Pancreas (tissue), 10 donors: ENCODE results near the gene TPSG1. TPM values are rescaled to one million over a fixed set of nuclear protein-coding genes. Genes with fewer than 3 reads are reported as not detected.
A peak's percentile ranks its signal among the peaks of the same experiment; 100 is the strongest.
"Not testable (repeated sequence)": the region's sequence is repeated elsewhere in the genome, so short reads cannot be mapped to it uniquely, and the experiment has no call there.

ENCODE experiments used
- ATAC-seq, 4 donors: fragments of 200-7000 bp; cut with Tn5 transposase; one replicate each; pipeline versions ENCODE4 v1.8.0 to v1.9.1; 2020; ENCODE audit warnings: mild to moderate bottlenecking in 4 of 4, moderate library complexity in 4 of 4
- DNase-seq, 6 donors: peaks; one replicate each; pipeline ENCODE4 v3.0.0-alpha.2; 2020
- FAIRE-seq: peaks from 2 replicates; lab custom pipeline; 2012; peaks lifted over from hg19 to GRCh38; lab: Jason Lieb, UNC
- H3K27ac ChIP-seq, 4 donors: fragments of 200-600 bp; sonication (generic); 1 replicate in 3 of 4; 2 replicates in 1 of 4; pipeline versions ENCODE4 v1.5.0 to v1.8.0; 2020
- H3K27me3 ChIP-seq, 4 donors: fragments of 200-600 bp; one replicate each; pipeline ENCODE4 v1.8.0; 2021
- H3K36me3 ChIP-seq, 3 donors: fragments of 200-600 bp; sonication (generic) in 1 of 3; one replicate each; pipeline versions ENCODE4 v1.5.0 to v1.8.0; 2020 to 2021
- H3K4me1 ChIP-seq, 3 donors: fragments of 200-600 bp; one replicate each; pipeline ENCODE4 v1.8.0; 2021
- H3K4me3 ChIP-seq, 4 donors: fragments of 200-600 bp; sonication (generic) in 2 of 4; one replicate each; pipeline versions ENCODE4 v1.5.0 to v1.8.0; 2020 to 2021
- H3K9me3 ChIP-seq, 4 donors: fragments of 200-600 bp; one replicate each; pipeline ENCODE4 v1.8.0; 2021
- CTCF ChIP-seq, 4 donors: fragments of 200-600 bp; sonication (generic) in 3 of 4; IDR thresholded peaks; one replicate each; pipeline versions ENCODE4 v1.5.0 to v1.8.0; 2021; ENCODE audit warnings: antibody characterized with exemption in 4 of 4
- WGBS, 2 donors: extraction: QIAGEN DNeasy Blood & Tissue Kit; methylation state at CpG; one replicate each; pipeline ENCODE4 v1.1.7; 2013; 5-methylcytosine and 5-hydroxymethylcytosine counted together
- intact Hi-C, 3 donors: fragments of 100-400 bp; cut with DNase I; formaldehyde crosslinking; loops; one replicate each; pipeline versions ENCODE4 v1.11.1 to v1.14.2; 2022
- polyA plus RNA-seq, 2 donors: library from polyadenylated mRNA; stranded (reverse); fragments of 200-250 nt; gene quantifications; one replicate each; pipeline ENCODE4 v1.2.3, GENCODE V29; 2013
- total RNA-seq, 6 donors: library from RNA; stranded (reverse); fragmentation: NEBNext Ultra II Directional in 4 of 6; extraction: Animal tissue kit (Norgen Biotek cat#: 25700) in 4 of 6; gene quantifications; one replicate each; pipeline versions ENCODE4 v1.2.1 to v1.2.4, GENCODE V29; 2021 to 2023
- donor health status: healthy with polysubstance abuse.
- donor health status: DM: no; HTN: no; CAD: no; lungs with moderate emphysema.
- donor health status: DM: no; HTN: no; CAD: no.
- donor health status: control.
- donor health status: control.
- donor health status: Bipolar disorder and iron deficiency.
- donor health status: DM: yes; HTN: yes; CAD: no.
- donor health status: DM: no; HTN: no; CAD: no.
- donor health status: DM: no; HTN: no; CAD: no.
- donor health status: DM: yes; HTN: yes; CAD: no.

Gene TPSG1
- total and polyA plus RNA-seq, 8 donors = 0.12 to 0.26 TPM; not detected in 6

GRCh38 chr16:1189455-1189854 lies 35.6 kb downstream of the TPSG1 start:
- Histone ChIP-seq H3K27ac (no peak overlapping the region), H3K9me3 (no peaks in the 10 kb centered on the region), H3K4me1 (no peaks in the 10 kb centered on the region), H3K36me3 (no peaks in the 10 kb centered on the region), H3K4me3 (no peak overlapping the region), H3K27me3 (no peaks in the 10 kb centered on the region)
- ATAC-seq (no peak), DNase-seq (no peak), FAIRE-seq (no peak)
- WGBS, 2 donors = 48 to 57% methylated on average over 7 of the region's 7 CpGs
- no peak for TF ChIP-seq CTCF (IDR thresholded peaks at IDR 0.05)
- intact Hi-C loops = no loop called here

- Histone ChIP-seq H3K4me1 (no peaks in the 10 kb centered on the region), H3K27ac (no peak overlapping the region), H3K9me3 (no peaks in the 10 kb centered on the region), H3K4me3 (no peak overlapping the region), H3K36me3 (no peaks in the 10 kb centered on the region), H3K27me3 (no peaks in the 10 kb centered on the region)
- FAIRE-seq (no peak), DNase-seq (peak; percentile 40 to 91 (median 72)), ATAC-seq (peak; percentile 70 to 92 (median 78))
- TF ChIP-seq CTCF (IDR thresholded peaks at IDR 0.05) = no peak
- 28 to 34% methylated on average over 32 of the region's 32 CpGs for WGBS, 2 donors
- intact Hi-C loops = no loop called here
Observed at GRCh38 chr16:1188432-1189189, 36.5 kb downstream of the TPSG1 start.

GRCh38 chr16:1185460-1186207 lies 39.4 kb downstream of the TPSG1 start:
- FAIRE-seq, H3K4me1 ChIP-seq, H3K27ac ChIP-seq, H3K36me3 ChIP-seq, H3K4me3 ChIP-seq, H3K27me3 ChIP-seq, DNase-seq, ATAC-seq, H3K9me3 ChIP-seq, intact Hi-C loops: not testable (repeated sequence)
- WGBS, 2 donors = 85 to 87% methylated on average over 44 to 86 of the region's 86 CpGs

GRCh38 chr16:1184980-1185379 lies 40.1 kb downstream of the TPSG1 start:
- no peak overlapping the region for H3K27ac ChIP-seq
- H3K9me3 ChIP-seq = no peaks in the 10 kb centered on the region
- FAIRE-seq (no peak), ATAC-seq (no peak), DNase-seq (no peak)
- no peaks in the 10 kb centered on the region for H3K36me3 ChIP-seq
- intact Hi-C loops = no loop called here
- no peak for TF ChIP-seq CTCF (IDR thresholded peaks at IDR 0.05)
- H3K4me3 ChIP-seq = no peak overlapping the region
- H3K27me3 ChIP-seq = no peaks in the 10 kb centered on the region
- 93 to 95% methylated on average over 18 of the region's 18 CpGs for WGBS, 2 donors
- H3K4me1 ChIP-seq = peaks cover 0 to 7% (median 5%) of the 10 kb centered on the region in 3 donors

- H3K4me3 ChIP-seq = no peak overlapping the region
- TF ChIP-seq CTCF (IDR thresholded peaks at IDR 0.05) = no peak
- no peaks in the 10 kb centered on the region for H3K9me3 ChIP-seq
- no peaks in the 10 kb centered on the region for H3K36me3 ChIP-seq
- H3K27me3 ChIP-seq = no peaks in the 10 kb centered on the region
- no peak for DNase-seq
- peaks cover 0 to 7% (median 5%) of the 10 kb centered on the region in 3 donors for H3K4me1 ChIP-seq
- FAIRE-seq = no peak
- H3K27ac ChIP-seq = no peak overlapping the region
- 74 to 83% methylated on average over 26 of the region's 26 CpGs for WGBS, 2 donors
- ATAC-seq = no peak
- intact Hi-C loops = no loop called here
Observed at GRCh38 chr16:1184156-1184868, 40.8 kb downstream of the TPSG1 start.
